Measurements from ENCODE around the gene CARD16.

- TF ChIP-seq POLR2A (IDR thresholded peaks at IDR 0.05; ENCODE audit: low read length) (no peak), GATA1 (IDR thresholded peaks at IDR 0.05; ENCODE audit: low read depth, low read length) (no peak)
Observed at GRCh38 chr11:104997288-104997687, 47.8 kb downstream of the CARD16 start.

Data from erythroblast (primary cell).